H1 (cell line): ENCODE results near the gene HIP1.

ENCODE experiments used
- BRCA1 ChIP-seq: IDR thresholded peaks from 2 replicates; pipeline ENCODE4 v1.6.1; 2012; ENCODE audit warnings: low read depth, low read length, improper control_type of control experiment
- CEBPB ChIP-seq: IDR thresholded peaks from 2 replicates; pipeline ENCODE4 v1.6.1; 2012; ENCODE audit warnings: low read depth, low read length
- EP300 ChIP-seq, 2 experiments: IDR thresholded peaks; 1 replicate in 1 of 2; 2 replicates in 1 of 2; pipeline ENCODE4 v1.6.1; 2011 to 2012; ENCODE audit warnings: low read depth in 2 of 2, low read length in 2 of 2, mild to moderate bottlenecking in 2 of 2, borderline replicate concordance in 1 of 2, inconsistent platforms in 1 of 2, moderate library complexity in 1 of 2
- HDAC6 ChIP-seq: IDR thresholded peaks from one replicate; pipeline ENCODE4 v1.7.1; 2012; ENCODE audit warnings: low read depth, mild to moderate bottlenecking, inconsistent platforms, low read length, moderate library complexity
- KDM1A ChIP-seq: fragments of 200-600, 300-600 bp; sonication (generic); IDR thresholded peaks from 2 replicates; pipeline ENCODE4 v1.7.1; 2016; ENCODE audit warnings: mild to moderate bottlenecking, low read length, borderline replicate concordance
- NRF1 ChIP-seq: IDR thresholded peaks from 2 replicates; pipeline ENCODE4 v1.6.1; 2011; ENCODE audit warnings: mild to moderate bottlenecking, low read depth, low read length, improper control_type of control experiment
- PHF8 ChIP-seq: fragments of 200-600 bp; sonication (generic); conservative IDR thresholded peaks from 2 replicates; pipeline ENCODE4 v1.7.1; 2012; ENCODE audit warnings: low read depth, mild to moderate bottlenecking, inconsistent platforms, low read length, moderate library complexity
- POLR2AphosphoS5 ChIP-seq: IDR thresholded peaks from 2 replicates; pipeline ENCODE4 v1.6.1; 2011; ENCODE audit warnings: low read depth, low read length
- ZNF274 ChIP-seq: IDR thresholded peaks from 2 replicates; pipeline ENCODE4 v1.7.0; 2012; ENCODE audit warnings: low read length, borderline replicate concordance; ENCODE audit errors: extremely low read depth
- TF ChIP-seq, protein P1 (sequence below), 3 experiments: IDR thresholded peaks; 1 replicate in 2 of 3; 2 replicates in 1 of 3; pipeline versions ENCODE4 v1.5.1 to v1.6.1; 2011; ENCODE audit warnings: low read length in 3 of 3, mild to moderate bottlenecking in 3 of 3, inconsistent platforms in 2 of 3, low read depth in 1 of 3, moderate library complexity in 1 of 3; ENCODE audit not compliant: insufficient read depth in 1 of 3; ENCODE audit errors: control extremely low read depth in 1 of 3

DNA sequence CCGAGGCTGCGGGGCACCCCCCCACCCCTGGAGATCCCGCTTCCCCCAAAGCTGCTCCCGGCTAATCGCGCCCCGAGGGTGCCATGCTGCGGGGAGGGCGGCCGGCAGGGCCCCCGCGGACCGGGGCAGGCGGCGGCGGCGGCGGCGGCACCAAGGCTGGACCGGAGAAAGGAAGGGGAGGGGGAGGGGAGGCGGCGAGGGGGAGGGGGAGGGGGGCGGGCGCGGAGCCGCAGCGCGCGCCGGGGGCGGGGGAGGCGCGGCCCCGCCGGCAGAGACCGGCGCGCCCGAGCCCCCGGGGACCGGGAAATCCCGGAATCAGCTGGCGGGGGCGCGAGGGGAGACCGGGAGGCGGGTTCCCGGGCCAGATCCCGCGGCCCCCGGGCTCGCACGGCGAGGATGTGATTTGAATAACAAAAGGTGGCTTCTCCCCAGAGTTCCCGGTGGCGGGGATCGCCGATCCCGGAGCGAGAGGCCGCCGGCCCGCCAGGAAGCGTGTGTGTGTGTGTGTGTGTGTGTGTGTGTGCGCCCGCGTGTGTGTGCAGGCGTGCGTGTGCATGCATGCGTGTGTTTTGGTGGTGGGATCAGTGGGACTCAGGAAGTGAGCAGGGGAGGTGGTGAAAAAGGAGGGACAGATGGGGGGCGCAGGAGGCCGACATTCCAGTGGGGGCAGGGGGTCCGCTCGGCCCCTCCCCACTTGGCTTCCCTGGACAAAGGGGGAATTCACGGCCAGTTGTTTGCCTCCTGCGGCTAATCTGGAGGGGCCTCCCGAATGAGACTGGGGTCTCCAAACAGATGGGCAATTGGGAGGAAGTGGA lies 99.5 kb downstream of the HIP1 start:
- TF ChIP-seq PHF8 (peak; percentile 58), NRF1 (no peak), EP300 (IDR thresholded peaks at IDR 0.05; ENCODE audit: borderline replicate concordance in 1 of 2, low read depth in 2 of 2, low read length in 2 of 2) (peak in 1 of 2 experiments; percentile 62; a peak in 1 of 3 replicates), POLR2AphosphoS5 (peak; percentile 70), HDAC6 (no peak), KDM1A (peak; percentile 36; the same call in 1 of the 2 replicates), CEBPB (no peak), ZNF274 (no peak), BRCA1 (no peak)
- TF ChIP-seq, protein P1, sequence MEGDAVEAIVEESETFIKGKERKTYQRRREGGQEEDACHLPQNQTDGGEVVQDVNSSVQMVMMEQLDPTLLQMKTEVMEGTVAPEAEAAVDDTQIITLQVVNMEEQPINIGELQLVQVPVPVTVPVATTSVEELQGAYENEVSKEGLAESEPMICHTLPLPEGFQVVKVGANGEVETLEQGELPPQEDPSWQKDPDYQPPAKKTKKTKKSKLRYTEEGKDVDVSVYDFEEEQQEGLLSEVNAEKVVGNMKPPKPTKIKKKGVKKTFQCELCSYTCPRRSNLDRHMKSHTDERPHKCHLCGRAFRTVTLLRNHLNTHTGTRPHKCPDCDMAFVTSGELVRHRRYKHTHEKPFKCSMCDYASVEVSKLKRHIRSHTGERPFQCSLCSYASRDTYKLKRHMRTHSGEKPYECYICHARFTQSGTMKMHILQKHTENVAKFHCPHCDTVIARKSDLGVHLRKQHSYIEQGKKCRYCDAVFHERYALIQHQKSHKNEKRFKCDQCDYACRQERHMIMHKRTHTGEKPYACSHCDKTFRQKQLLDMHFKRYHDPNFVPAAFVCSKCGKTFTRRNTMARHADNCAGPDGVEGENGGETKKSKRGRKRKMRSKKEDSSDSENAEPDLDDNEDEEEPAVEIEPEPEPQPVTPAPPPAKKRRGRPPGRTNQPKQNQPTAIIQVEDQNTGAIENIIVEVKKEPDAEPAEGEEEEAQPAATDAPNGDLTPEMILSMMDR (IDR thresholded peaks at IDR 0.05; ENCODE audit: control extremely low read depth in 1 of 3, insufficient read depth in 1 of 3, low read depth in 1 of 3, low read length in 3 of 3), result no peak
